Adipocyte (in vitro differentiated cells): Measurements from ENCODE around the gene SEC61A2.
"Not testable (repeated sequence)": the region's sequence is repeated elsewhere in the genome, so short reads cannot be mapped to it uniquely, and the experiment has no call there.

ENCODE experiments used
- DNase-seq: peaks from one replicate; pipeline ENCODE4 v3.0.0-alpha.2; 2015; ENCODE audit warnings: low read depth
- H3K27me3 ChIP-seq: replicated peaks from 2 replicates; pipeline ENCODE4 v1.7.0; 2013; ENCODE audit warnings: mild to moderate bottlenecking, low read length, moderate library complexity; ENCODE audit not compliant: control insufficient read depth, insufficient read depth
- H3K36me3 ChIP-seq: 2 replicates; pipeline ENCODE4 v1.7.0; 2013; ENCODE audit warnings: low read length, mild to moderate bottlenecking, moderate library complexity; ENCODE audit not compliant: control insufficient read depth, insufficient read depth, severe bottlenecking
- H3K4me1 ChIP-seq: 2 replicates; pipeline ENCODE4 v1.7.0; 2013; ENCODE audit warnings: mild to moderate bottlenecking, low read length, moderate library complexity; ENCODE audit not compliant: control insufficient read depth, insufficient read depth
- H3K4me3 ChIP-seq: 2 replicates; pipeline ENCODE4 v1.7.0; 2013; ENCODE audit warnings: mild to moderate bottlenecking, low read length, moderate library complexity
- H3K9ac ChIP-seq: 2 replicates; pipeline ENCODE4 v1.7.0; 2013; ENCODE audit warnings: mild to moderate bottlenecking, low read length, moderate library complexity
- H3K9me3 ChIP-seq: 2 replicates; pipeline ENCODE4 v1.7.0; 2013; ENCODE audit warnings: mild to moderate bottlenecking, low read length, moderate library complexity; ENCODE audit not compliant: control insufficient read depth

SEC61A2 gene

GRCh38 chr10:12160664-12161063, 31.2 kb downstream of the SEC61A2 start:
- H3K4me3 ChIP-seq: no peak overlapping the region
- no peak for DNase-seq
- H3K4me1 ChIP-seq: peaks cover under 1% of the 10 kb centered on the region
- H3K36me3 ChIP-seq: peaks cover 73% of the 10 kb centered on the region
- no peaks in the 10 kb centered on the region for H3K9me3 ChIP-seq
- no peak overlapping the region for H3K9ac ChIP-seq
- H3K27me3 ChIP-seq: no peaks in the 10 kb centered on the region

GRCh38 chr10:12162927-12163326, 33.5 kb downstream of the SEC61A2 start:
- no peak overlapping the region for H3K4me3 ChIP-seq
- no peak overlapping the region for H3K9ac ChIP-seq
- peaks cover 74% of the 10 kb centered on the region for H3K36me3 ChIP-seq
- H3K9me3 ChIP-seq: no peaks in the 10 kb centered on the region
- H3K27me3 ChIP-seq: no peaks in the 10 kb centered on the region
- peaks cover 10% of the 10 kb centered on the region for H3K4me1 ChIP-seq
- DNase-seq: no peak

- DNase-seq: no peak
- H3K9me3 ChIP-seq: no peaks in the 10 kb centered on the region
- H3K27me3 ChIP-seq: no peaks in the 10 kb centered on the region
- no peak overlapping the region for H3K4me3 ChIP-seq
- H3K36me3 ChIP-seq: peaks cover 77% of the 10 kb centered on the region
- H3K4me1 ChIP-seq: peaks cover 10% of the 10 kb centered on the region
- H3K9ac ChIP-seq: no peak overlapping the region
Observed at GRCh38 chr10:12164085-12164484, 34.6 kb downstream of the SEC61A2 start.

GRCh38 chr10:12165036-12165435, 35.6 kb downstream of the SEC61A2 start:
- Histone ChIP-seq H3K4me3 (no peak overlapping the region), H3K9me3 (no peaks in the 10 kb centered on the region), H3K9ac (no peak overlapping the region), H3K36me3 (peaks cover 77% of the 10 kb centered on the region), H3K4me1 (peaks cover 10% of the 10 kb centered on the region), H3K27me3 (no peaks in the 10 kb centered on the region)
- DNase-seq: no peak

- Histone ChIP-seq H3K27me3 (no peaks in the 10 kb centered on the region), H3K9me3 (no peaks in the 10 kb centered on the region), H3K9ac (no peak overlapping the region), H3K36me3 (peaks cover 78% of the 10 kb centered on the region), H3K4me3 (no peak overlapping the region), H3K4me1 (peaks cover 10% of the 10 kb centered on the region)
- DNase-seq: no peak
Observed at GRCh38 chr10:12165999-12166775, 36.7 kb downstream of the SEC61A2 start.

- DNase-seq, H3K4me3 ChIP-seq: not testable (repeated sequence)
- peaks cover 88% of the 10 kb centered on the region for H3K36me3 ChIP-seq
Observed at GRCh38 chr10:12171512-12171911, 42.0 kb downstream of the SEC61A2 start.

GRCh38 chr10:12177642-12178041, 48.2 kb downstream of the SEC61A2 start:
- H3K9me3 ChIP-seq: no peaks in the 10 kb centered on the region
- H3K27me3 ChIP-seq: no peaks in the 10 kb centered on the region
- H3K4me1 ChIP-seq: peaks cover 9% of the 10 kb centered on the region
- H3K4me3 ChIP-seq: no peak overlapping the region
- H3K9ac ChIP-seq: no peak overlapping the region
- H3K36me3 ChIP-seq: peaks cover 71% of the 10 kb centered on the region
- DNase-seq: no peak

More at GRCh38 chr10:12171512-12171911, 42.0 kb downstream of the SEC61A2 start:
- H3K9ac ChIP-seq, H3K9me3 ChIP-seq, H3K27me3 ChIP-seq, H3K4me1 ChIP-seq: not testable (repeated sequence)

- H3K4me1 ChIP-seq: peaks cover 9% of the 10 kb centered on the region
- peaks cover 64% of the 10 kb centered on the region for H3K36me3 ChIP-seq
- no peak overlapping the region for H3K9ac ChIP-seq
- H3K4me3 ChIP-seq: no peak overlapping the region
- DNase-seq: no peak
- no peaks in the 10 kb centered on the region for H3K9me3 ChIP-seq
- H3K27me3 ChIP-seq: no peaks in the 10 kb centered on the region
Observed at GRCh38 chr10:12179606-12180170, 50.2 kb downstream of the SEC61A2 start.

GRCh38 chr10:12180221-12180974, 50.9 kb downstream of the SEC61A2 start:
- Histone ChIP-seq H3K4me1 (peaks cover 9% of the 10 kb centered on the region), H3K9me3 (no peaks in the 10 kb centered on the region), H3K36me3 (peaks cover 65% of the 10 kb centered on the region), H3K4me3 (no peak overlapping the region), H3K27me3 (no peaks in the 10 kb centered on the region), H3K9ac (no peak overlapping the region)
- DNase-seq: no peak

GRCh38 chr10:12181065-12181775, 51.7 kb downstream of the SEC61A2 start:
- H3K4me3 ChIP-seq: no peak overlapping the region
- no peak for DNase-seq

GRCh38 chr10:12184165-12184564, 54.7 kb downstream of the SEC61A2 start:
- H3K4me3 ChIP-seq: no peak overlapping the region
- H3K9me3 ChIP-seq: no peaks in the 10 kb centered on the region
- no peak overlapping the region for H3K9ac ChIP-seq
- peaks cover 9% of the 10 kb centered on the region for H3K4me1 ChIP-seq
- DNase-seq: no peak
- no peaks in the 10 kb centered on the region for H3K27me3 ChIP-seq
- peaks cover 62% of the 10 kb centered on the region for H3K36me3 ChIP-seq

More at GRCh38 chr10:12181065-12181775, 51.7 kb downstream of the SEC61A2 start:
- Histone ChIP-seq H3K4me1 (peaks cover 9% of the 10 kb centered on the region), H3K27me3 (no peaks in the 10 kb centered on the region), H3K9ac (no peak overlapping the region), H3K36me3 (peaks cover 71% of the 10 kb centered on the region), H3K9me3 (no peaks in the 10 kb centered on the region)
